DND-41 (cell line): ENCODE measurements around the gene RAD9A.

Experiments
- EZH2 ChIP-seq: IDR thresholded peaks from 3 replicates; pipeline ENCODE4 v1.6.1; 2012; ENCODE audit warnings: borderline replicate concordance, low read depth, mild to moderate bottlenecking, moderate library complexity, low read length, inconsistent platforms; ENCODE audit not compliant: severe bottlenecking
- TF ChIP-seq, protein P1 (sequence below): IDR thresholded peaks from 2 replicates; pipeline ENCODE4 v1.5.1; 2012; ENCODE audit warnings: borderline replicate concordance, low read length, moderate library complexity, mild to moderate bottlenecking; ENCODE audit not compliant: poor library complexity, severe bottlenecking; ENCODE audit errors: extremely low read depth

DNA sequence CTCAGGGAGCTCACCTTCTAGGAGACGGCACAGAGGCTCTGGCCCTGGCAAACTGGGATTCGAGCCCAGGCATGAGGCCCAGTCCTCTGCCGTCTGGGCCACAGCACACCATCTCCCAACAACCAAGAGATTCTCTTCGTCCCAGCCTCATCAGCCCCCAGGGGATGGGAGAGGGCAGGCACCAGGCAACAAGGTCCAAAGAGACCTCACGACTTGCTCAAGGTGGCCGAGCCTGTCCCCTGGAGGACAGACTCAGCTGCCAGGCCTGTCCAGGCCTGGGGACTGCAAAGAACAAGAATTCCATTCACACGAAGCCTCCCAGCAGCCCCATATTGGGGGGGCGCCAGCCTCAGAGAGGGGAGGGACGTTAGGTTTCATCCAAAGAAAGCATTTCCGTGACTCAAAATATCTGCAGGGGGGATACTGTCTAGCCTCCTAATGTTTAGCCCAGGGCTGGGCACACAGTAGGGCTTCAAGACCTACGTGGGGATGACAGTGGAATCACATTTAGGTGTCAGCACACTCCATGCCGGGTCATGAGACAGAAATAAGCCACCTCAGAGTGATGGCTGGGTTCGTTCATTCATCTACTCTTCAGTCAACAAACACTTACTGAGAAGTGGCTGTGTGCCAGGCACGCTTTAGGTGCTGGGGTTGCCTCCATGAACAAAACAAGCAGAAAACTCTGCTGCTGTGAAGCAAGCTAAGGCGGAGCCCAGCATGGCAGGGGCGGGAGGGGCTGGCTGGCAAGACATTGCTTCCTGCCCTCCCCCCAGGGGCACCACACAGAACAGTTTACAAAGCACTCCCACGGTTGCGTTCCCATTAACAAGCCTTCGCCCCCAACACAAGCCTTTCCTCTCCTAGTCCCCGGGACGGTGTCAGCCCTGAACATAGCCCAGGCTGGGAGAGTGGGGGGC lies 24.9 kb downstream of the RAD9A start:
- TF ChIP-seq, protein P1, sequence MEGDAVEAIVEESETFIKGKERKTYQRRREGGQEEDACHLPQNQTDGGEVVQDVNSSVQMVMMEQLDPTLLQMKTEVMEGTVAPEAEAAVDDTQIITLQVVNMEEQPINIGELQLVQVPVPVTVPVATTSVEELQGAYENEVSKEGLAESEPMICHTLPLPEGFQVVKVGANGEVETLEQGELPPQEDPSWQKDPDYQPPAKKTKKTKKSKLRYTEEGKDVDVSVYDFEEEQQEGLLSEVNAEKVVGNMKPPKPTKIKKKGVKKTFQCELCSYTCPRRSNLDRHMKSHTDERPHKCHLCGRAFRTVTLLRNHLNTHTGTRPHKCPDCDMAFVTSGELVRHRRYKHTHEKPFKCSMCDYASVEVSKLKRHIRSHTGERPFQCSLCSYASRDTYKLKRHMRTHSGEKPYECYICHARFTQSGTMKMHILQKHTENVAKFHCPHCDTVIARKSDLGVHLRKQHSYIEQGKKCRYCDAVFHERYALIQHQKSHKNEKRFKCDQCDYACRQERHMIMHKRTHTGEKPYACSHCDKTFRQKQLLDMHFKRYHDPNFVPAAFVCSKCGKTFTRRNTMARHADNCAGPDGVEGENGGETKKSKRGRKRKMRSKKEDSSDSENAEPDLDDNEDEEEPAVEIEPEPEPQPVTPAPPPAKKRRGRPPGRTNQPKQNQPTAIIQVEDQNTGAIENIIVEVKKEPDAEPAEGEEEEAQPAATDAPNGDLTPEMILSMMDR = no peak
- TF ChIP-seq EZH2 = no peak
